Measurements from ENCODE around the gene PGS1.

PGS1 gene

DNA sequence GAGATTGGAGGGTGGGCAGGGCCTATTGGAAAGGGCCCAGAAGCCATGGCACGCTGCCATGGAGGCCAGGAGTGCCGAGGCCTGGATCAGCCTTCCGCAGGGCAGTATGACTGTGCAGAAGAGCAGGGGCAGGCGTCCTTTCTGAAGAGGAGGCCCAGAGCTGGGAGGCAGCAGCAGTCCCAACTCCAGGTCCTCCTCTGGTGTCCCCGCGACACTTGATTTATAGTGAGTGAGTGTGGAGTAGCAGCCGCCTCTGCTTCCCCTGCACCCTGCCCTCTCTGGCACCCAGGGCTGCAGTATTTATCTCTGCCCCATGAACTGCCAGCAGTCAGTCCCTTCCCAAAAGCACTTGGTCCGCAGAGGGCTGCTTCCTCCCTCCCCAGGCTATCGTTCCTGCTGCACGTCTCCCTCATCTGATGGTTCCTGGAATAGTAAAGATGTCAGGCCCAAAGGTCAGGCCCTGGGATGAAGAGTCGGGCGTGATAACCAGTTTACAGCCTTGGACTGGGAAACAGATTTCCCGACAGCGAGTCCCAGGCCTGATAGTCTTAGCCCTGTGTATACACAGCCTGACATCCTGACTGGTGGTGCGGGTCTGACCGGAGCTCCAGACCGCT, 32.9 kb downstream of the PGS1 start:
- Mint-ChIP-seq H3K36me3 (peaks cover 11% of the 10 kb centered on the region), H3K4me3 (no peak overlapping the region), H3K9me3 (no peaks in the 10 kb centered on the region), H3K27me3 (no peaks in the 10 kb centered on the region), H3K27ac (no peak overlapping the region), H3K4me1 (peaks cover 13% of the 10 kb centered on the region)
- DNase-seq (ENCODE audit: low spot score in 2 of 2) (no peak), ATAC-seq (ENCODE audit: low read depth) (no peak)

DNA sequence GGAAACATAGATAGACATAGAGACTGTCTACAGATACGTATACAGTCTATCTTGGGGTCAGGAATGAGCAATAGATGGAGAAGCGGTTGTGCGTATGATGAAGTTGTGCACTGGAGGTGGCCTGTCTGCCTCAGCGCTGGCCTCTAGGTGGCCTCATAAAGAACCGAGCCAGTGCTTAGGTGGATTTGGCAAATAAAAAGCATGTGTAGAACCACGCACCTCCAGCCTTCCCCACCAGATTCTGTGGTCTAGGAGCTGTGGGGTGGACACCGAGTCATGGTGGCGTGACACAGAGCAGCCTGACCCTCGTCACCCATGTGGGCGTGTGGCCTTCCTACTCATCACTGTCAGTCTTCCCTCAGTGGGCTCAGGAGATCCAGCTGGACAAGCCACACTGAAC, 34.0 kb downstream of the PGS1 start:
- no peak overlapping the region for H3K4me3 Mint-ChIP-seq
- H3K36me3 Mint-ChIP-seq, result peaks cover 11% of the 10 kb centered on the region
- no peaks in the 10 kb centered on the region for H3K27me3 Mint-ChIP-seq
- DNase-seq (ENCODE audit: low spot score in 2 of 2), result no peak
- H3K9me3 Mint-ChIP-seq, result no peaks in the 10 kb centered on the region
- ATAC-seq (ENCODE audit: low read depth), result no peak
- H3K4me1 Mint-ChIP-seq, result peaks cover 13% of the 10 kb centered on the region
- no peak overlapping the region for H3K27ac Mint-ChIP-seq

DNA sequence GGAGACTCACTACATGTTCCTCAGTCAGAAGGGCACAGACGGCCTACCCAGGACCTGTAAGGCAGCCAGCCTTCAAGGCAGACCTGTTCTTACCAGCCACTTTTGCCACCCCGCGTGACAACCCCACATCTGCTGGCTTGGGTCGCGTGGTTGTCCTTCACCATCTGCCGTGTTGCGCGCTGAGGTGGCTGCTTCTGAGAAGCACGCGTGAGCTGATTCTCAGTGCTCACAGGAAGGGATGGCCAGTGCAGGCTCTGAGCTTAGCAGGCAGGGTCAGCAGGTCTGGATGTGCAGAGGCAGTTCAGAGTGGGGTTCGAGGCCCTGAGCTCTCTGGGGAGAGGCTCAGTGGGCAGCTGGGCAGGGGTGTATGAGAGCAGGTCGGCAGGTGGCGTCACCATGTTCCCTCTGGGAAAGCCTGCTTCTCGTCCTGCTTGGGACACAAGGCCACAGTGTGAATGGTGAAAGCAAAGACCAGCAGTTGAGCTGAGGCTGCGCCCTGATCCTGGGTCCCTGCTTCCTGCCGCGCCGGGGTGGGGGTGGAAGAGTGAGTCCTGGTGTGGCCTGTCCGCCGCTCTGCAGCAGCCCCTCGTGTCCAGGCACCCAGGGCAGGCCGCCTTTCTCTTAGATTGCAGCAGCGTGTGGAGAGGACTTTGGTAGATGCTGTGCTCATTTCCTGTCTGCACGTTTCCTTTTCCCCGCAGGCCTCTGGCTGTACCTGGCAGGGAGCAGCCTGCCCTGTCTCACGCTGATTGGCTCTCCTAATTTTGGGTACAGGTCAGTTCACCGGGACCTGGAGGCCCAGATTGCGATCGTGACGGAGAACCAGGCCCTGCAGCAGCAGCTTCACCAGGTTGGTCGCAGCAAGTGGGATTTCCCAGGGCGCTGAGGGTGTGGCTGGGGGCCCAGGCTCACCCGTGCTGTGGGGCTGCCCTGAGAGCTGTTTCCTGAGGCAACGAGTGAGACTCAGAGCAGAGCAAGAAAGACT, 36.0 kb downstream of the PGS1 start:
- peaks cover 13% of the 10 kb centered on the region for H3K36me3 Mint-ChIP-seq
- H3K4me3 Mint-ChIP-seq, result no peak overlapping the region
- H3K27ac Mint-ChIP-seq, result no peak overlapping the region
- no peaks in the 10 kb centered on the region for H3K9me3 Mint-ChIP-seq
- no peaks in the 10 kb centered on the region for H3K27me3 Mint-ChIP-seq
- DNase-seq (ENCODE audit: low spot score in 2 of 2) (no peak), ATAC-seq (ENCODE audit: low read depth) (peak; percentile 26)
- peaks cover 9% of the 10 kb centered on the region for H3K4me1 Mint-ChIP-seq

- Mint-ChIP-seq H3K9me3 (no peaks in the 10 kb centered on the region), H3K27ac (no peak overlapping the region), H3K4me3 (no peak overlapping the region), H3K36me3 (peaks cover 15% of the 10 kb centered on the region), H3K27me3 (no peaks in the 10 kb centered on the region), H3K4me1 (peaks cover 9% of the 10 kb centered on the region)
- DNase-seq (ENCODE audit: low spot score in 2 of 2) (no peak), ATAC-seq (ENCODE audit: low read depth) (no peak)
These were observed 37.6 kb downstream of the PGS1 start for GRCh38 chr17:78415821-78416711.

GRCh38 chr17:78416791-78417530, 38.5 kb downstream of the PGS1 start:
- Mint-ChIP-seq H3K4me1 (peaks cover 9% of the 10 kb centered on the region), H3K9me3 (no peaks in the 10 kb centered on the region), H3K4me3 (no peak overlapping the region), H3K27me3 (no peaks in the 10 kb centered on the region), H3K27ac (no peak overlapping the region), H3K36me3 (peaks cover 15% of the 10 kb centered on the region)
- ATAC-seq (ENCODE audit: low read depth) (no peak), DNase-seq (ENCODE audit: low spot score in 2 of 2) (no peak)

GRCh38 chr17:78417531-78417909, 39.1 kb downstream of the PGS1 start:
- H3K9me3 Mint-ChIP-seq, result no peaks in the 10 kb centered on the region

GRCh38 chr17:78418326-78419026, 40.0 kb downstream of the PGS1 start:
- no peaks in the 10 kb centered on the region for H3K27me3 Mint-ChIP-seq
- ATAC-seq (ENCODE audit: low read depth) (no peak), DNase-seq (ENCODE audit: low spot score in 2 of 2) (no peak)
- H3K4me3 Mint-ChIP-seq, result no peak overlapping the region
- H3K27ac Mint-ChIP-seq, result no peak overlapping the region
- H3K9me3 Mint-ChIP-seq, result no peaks in the 10 kb centered on the region
- peaks cover under 1% of the 10 kb centered on the region for H3K4me1 Mint-ChIP-seq
- H3K36me3 Mint-ChIP-seq, result peaks cover 13% of the 10 kb centered on the region

More at GRCh38 chr17:78417531-78417909, 39.1 kb downstream of the PGS1 start:
- DNase-seq (ENCODE audit: low spot score in 2 of 2) (no peak), ATAC-seq (ENCODE audit: low read depth) (no peak)
- Mint-ChIP-seq H3K27ac (no peak overlapping the region), H3K36me3 (peaks cover 15% of the 10 kb centered on the region), H3K4me3 (no peak overlapping the region), H3K27me3 (no peaks in the 10 kb centered on the region), H3K4me1 (peaks cover 7% of the 10 kb centered on the region)

DNA sequence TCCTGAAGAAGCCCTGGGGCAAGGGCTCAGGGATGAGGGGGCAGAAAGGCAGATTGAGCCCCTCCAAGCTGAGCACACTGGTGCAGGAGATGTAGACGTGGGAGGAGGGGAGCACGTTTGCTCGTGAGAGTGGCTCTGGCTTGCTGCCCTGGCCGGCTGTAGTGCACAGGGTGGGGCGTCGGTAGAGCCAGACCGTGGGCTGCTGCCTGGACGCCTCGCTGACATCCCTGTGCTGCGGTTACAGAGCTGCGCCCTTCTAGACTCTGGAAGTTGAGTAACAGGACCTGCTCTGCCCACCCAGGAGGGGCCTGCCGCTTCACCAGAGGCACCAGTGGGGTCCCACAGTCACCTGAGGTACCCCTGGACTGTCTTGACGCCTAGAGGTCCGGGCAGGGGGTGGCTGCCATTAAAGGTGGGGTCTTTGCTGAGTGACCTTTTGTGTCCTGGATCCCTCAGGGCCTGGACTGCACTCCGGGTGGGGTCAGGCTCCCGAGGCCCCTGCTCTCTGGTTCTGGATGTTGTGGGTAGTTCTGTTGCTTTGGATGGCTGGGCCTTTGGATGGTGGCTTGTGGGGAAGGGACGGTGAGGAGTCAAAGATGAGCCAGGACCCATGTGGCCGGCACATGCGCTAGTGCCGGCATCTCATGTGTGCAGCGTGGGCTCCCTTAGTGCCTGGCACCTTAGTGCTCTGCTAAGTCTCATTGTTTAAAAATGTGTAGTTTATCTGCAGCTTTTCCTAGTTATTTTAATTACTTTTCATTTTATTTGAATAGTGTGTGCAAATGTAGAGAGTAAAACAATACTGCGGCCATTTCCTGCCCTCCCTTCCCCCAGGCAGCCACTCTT, 41.7 kb downstream of the PGS1 start:
- DNase-seq (ENCODE audit: low spot score in 2 of 2) (no peak), ATAC-seq (ENCODE audit: low read depth) (no peak)
- H3K27ac Mint-ChIP-seq, result peak overlapping the region; percentile 31
- H3K4me1 Mint-ChIP-seq, result no peaks in the 10 kb centered on the region
- peaks cover 15% of the 10 kb centered on the region for H3K36me3 Mint-ChIP-seq
- H3K27me3 Mint-ChIP-seq, result no peaks in the 10 kb centered on the region
- no peaks in the 10 kb centered on the region for H3K9me3 Mint-ChIP-seq
- H3K4me3 Mint-ChIP-seq, result no peak overlapping the region

DNA sequence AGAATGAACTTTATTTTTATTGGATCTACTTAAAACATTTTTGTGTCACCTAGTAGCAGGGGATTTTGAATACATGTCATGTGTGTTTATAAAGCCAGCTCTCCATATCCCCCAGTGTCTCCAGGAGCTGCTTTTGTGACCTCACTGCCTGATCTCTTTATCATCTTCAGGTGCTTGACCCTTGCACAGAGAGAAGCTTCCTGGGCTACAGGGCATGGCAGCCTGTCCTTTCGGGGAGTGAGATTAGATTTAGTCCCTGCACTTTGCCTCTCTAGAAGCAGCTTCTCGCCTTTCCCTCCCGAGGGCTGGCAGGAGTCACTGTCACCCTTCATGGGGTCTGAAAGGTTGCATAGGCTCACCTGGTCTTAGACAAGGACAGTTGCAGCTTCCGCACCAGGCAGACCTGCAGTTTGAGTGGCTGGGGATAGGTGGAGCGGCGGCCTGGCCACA, 42.7 kb downstream of the PGS1 start:
- peaks cover 17% of the 10 kb centered on the region for H3K36me3 Mint-ChIP-seq
- H3K4me1 Mint-ChIP-seq, result no peaks in the 10 kb centered on the region

DNA sequence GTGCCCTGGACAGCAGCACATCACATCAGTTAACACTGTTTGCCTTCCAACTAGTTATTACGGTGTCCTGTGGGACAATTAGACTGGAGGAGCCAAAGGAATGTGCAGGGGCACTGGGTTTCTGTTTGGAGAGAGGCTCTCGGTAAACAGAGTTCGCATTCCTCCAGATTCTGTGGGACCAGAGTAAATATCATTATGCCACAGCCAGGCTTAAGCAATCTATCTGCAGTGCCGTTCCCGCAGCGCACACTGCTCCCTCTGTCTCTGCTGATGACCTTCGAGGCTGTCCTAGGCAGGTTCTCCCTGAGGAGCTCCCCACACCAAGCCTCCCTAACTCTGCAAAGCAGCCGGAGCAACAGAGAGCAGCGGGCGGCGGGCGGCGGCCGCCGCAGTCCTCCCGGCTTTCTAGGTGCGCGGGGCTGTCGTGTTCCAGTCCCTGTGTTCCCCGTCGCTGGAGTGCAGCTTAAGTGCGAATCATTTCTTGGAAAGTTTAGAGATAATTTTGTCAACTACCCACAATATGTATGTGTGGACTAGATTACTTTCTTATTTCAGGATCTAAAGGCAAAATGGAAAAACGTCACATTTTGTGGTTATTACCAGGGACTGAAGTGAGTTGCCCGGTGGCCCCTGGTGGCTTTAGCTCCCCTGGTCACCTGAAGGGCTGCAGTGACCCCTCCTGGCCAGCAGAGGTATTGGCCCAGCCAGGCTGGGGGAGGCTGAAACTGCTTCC, 43.3 kb downstream of the PGS1 start:
- DNase-seq (ENCODE audit: low spot score in 2 of 2) (peak; percentile 77 to 79), ATAC-seq (ENCODE audit: low read depth) (peak; percentile 88)
- Mint-ChIP-seq H3K4me3 (no peak overlapping the region), H3K27ac (no peak overlapping the region), H3K9me3 (no peaks in the 10 kb centered on the region), H3K27me3 (no peaks in the 10 kb centered on the region), H3K36me3 (peaks cover 17% of the 10 kb centered on the region), H3K4me1 (no peaks in the 10 kb centered on the region)

More for the DNA sequence above, 42.7 kb downstream of the PGS1 start:
- Mint-ChIP-seq H3K27me3 (no peaks in the 10 kb centered on the region), H3K9me3 (no peaks in the 10 kb centered on the region), H3K4me3 (no peak overlapping the region), H3K27ac (no peak overlapping the region)
- ATAC-seq (ENCODE audit: low read depth), result no peak
- no peak for DNase-seq (ENCODE audit: low spot score in 2 of 2)

DNA sequence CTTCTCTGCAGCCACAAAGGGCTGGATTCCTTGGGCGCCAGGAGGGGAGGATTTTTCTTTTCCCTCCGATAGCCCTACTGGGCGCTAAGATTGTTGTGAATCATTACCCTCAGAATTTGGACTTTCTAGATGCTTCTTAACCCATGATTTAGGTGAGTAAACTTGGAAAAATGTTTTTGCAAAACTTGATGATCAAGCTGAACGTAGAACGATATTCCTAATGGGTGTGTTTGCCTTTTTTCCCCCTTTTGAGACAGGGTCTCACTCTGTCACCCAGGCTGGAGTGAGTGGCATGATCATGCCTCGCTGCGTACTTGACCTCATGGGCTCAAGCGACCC, 43.8 kb downstream of the PGS1 start:
- DNase-seq (ENCODE audit: low spot score in 2 of 2) (no peak), ATAC-seq (ENCODE audit: low read depth) (no peak)
- no peak overlapping the region for H3K4me3 Mint-ChIP-seq
- H3K27me3 Mint-ChIP-seq, result no peaks in the 10 kb centered on the region
- no peaks in the 10 kb centered on the region for H3K9me3 Mint-ChIP-seq
- H3K4me1 Mint-ChIP-seq, result no peaks in the 10 kb centered on the region
- no peak overlapping the region for H3K27ac Mint-ChIP-seq
- peaks cover 20% of the 10 kb centered on the region for H3K36me3 Mint-ChIP-seq

All from memory B cell (primary cell).